ENCODE measurements around the gene GSX2.
"Not testable (repeated sequence)": the region's sequence is repeated elsewhere in the genome, so short reads cannot be mapped to it uniquely, and the experiment has no call there.

Gene GSX2

DNA sequence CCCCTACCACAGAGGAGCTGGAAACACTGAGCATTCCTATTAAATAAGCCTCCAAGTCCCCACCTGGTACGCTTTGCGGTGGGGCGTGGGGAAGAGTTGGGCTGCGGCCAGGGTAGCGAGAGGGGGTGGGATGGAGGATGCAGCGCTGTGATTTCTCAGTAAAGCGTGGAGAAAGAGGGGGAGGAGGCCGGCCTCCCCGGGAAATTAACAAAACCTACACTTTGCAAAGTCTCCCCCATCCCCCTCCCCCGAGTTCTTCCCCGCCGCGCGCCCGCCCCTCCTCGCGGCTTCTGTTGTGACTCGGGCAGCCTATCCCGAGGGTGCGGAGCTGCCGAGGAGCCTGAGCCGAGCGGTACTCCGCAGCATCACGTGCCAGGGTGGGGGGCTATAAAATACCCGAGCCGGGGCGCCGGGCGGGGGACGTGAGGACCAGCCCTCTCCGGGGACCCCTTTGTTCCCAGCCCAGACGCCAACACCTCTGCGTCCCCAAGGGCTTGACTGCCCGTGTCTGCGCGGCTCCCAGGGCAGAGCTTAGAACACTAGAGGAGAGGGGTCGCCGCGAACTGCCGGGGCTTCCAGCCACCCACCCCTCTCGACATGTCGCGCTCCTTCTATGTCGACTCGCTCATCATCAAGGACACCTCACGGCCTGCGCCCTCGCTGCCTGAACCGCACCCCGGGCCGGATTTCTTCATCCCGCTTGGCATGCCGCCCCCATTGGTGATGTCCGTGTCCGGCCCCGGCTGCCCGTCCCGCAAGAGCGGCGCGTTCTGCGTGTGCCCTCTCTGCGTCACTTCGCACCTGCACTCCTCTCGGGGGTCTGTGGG lies at the start of gene GSX2:
Gene GSX2, plus strand, starts transcription at position 416 of the 827 bp plus-strand sequence. Its CDS starts 182 bp downstream, at position 598.
- DNase-seq: no peak

DNA sequence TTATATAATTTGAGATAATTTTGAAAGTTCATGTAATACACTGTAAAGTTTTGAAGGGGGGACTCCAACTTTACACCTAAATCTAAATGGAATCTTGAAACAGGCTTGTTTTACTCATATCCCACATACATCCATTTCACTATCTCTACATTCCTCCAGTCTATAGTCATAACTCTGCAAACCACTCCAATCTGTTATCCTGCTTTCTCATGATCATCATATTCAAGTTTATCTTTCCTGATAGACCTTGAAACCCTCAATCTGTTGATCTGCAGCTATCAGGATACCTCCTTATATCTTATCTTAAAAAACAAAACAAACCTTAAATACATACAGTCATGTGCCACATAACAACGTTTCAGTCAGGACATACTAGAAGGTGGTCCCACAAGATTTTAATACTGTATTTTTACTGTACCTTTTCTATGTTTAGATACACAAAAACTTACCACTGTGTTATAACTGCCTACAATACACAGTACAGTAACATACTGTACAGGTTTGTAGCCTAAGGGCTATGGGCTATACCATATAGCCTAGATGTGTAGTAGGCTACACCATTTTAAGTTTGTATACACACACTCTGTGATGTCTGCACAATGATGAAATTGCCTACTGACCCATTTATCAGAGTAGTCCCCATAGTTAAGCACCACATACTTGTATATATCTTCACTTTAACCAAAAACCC lies 49.6 kb upstream of the GSX2 start:
- DNase-seq: no peak

DNA sequence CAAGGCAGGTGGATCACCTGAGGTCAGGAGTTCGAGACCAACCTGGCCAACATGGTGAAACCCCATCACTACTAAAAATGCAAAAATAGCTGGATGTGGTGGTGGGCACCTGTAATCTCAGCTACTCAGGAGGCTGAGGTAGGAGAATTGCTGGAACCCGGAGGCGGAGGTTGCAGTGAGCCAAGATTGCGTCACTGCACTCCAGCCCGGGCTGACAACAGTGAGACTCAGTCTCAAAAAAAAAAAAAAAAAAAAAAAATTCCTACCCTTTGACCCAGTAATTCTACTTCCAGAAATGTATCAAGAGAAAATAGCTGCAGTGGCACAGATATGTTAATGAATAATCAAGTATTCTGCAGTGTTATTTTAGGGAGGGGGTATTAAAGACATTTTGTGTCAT lies 46.6 kb upstream of the GSX2 start:
- DNase-seq: not testable (repeated sequence)

DNA sequence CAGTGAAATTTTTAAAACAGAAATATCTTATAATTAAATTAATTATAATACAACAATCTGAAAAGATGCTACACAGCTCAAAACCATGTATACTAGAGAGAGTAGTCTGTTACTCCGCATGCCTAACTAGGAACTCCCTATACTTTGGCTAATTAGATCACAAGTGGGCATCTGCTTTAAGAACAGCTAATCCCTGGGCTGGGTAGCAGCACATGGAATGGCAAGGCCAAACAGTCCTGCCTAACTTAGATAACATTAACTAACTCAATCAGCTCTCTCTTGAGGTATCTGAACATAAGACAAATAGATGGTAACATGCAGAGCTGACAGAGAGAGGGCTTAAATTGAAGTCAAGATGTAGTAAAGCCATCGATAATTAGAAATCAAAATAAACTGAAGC lies 45.5 kb upstream of the GSX2 start:
- no peak for DNase-seq

DNA sequence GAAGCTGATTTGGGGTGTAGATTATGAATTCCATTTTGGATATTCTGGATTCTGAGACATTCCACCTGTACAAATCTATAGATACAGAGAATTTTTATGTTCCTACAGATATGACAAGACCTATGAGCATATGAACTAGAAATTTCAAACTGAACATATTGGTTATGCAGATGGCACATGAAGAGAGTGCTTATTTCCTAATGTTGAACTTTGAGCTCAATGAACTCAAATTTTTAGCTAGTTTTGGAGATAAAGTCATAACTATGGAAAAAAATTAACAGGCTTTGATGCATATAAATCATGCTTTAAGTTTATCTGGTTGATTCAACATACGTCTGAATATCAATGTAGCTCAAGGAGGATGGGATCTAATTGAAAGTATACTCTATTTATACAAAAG lies 44.5 kb upstream of the GSX2 start:
- DNase-seq: no peak

DNA sequence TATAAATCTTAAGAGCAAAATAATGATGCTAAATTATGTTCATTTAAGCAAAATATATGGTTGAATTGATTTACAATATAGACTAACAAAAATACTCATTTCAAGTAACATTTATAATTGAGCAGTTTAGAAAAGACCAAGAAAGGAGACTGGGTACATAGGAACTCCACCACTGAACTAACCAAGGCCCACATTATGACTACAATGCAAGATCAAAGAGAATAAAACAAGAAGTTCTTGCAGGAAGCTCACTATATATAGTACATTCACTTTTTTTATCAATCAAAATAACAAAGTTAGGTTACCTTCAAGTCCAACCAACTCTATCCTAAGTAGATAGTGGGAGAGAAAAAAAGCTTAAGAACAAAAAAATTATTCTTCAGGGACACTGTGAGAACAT lies 43.6 kb upstream of the GSX2 start:
- DNase-seq: no peak

DNA sequence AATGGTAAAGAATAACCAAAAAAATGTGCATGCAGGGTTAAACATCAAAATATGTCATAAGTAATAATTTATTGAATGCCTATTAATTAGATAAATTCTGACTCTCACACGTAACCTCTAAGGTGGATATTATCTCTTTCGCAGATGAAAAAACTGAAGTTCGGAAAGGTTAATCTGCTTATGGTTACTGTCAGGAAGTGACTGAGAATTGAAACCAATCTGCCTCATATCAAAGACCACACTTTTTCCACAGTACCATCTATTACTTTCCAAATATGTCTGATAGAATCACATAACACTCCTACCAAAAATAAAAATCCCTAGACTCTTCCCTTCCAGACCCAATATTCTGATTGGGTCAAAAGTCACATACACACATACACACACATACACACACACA lies 41.8 kb upstream of the GSX2 start:
- DNase-seq: no peak

DNA sequence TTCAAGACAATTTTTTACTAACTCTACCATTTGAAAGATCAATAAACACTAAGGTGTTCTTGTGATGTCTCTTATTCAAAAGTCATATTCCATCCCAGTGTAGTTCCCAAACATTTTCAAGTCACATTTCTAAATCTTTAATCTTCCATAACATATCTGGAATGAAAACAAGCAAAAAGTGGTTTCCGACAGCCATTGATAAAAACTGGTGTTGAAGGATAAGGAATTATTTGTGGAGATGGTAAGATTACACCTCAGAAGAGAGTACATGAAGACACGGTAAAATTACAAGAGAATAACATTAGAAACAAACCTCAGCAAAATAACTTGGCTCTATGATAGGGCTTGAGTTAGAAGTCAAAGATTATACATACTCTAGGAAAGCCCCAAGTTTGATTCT lies 39.8 kb upstream of the GSX2 start:
- no peak for DNase-seq

DNA sequence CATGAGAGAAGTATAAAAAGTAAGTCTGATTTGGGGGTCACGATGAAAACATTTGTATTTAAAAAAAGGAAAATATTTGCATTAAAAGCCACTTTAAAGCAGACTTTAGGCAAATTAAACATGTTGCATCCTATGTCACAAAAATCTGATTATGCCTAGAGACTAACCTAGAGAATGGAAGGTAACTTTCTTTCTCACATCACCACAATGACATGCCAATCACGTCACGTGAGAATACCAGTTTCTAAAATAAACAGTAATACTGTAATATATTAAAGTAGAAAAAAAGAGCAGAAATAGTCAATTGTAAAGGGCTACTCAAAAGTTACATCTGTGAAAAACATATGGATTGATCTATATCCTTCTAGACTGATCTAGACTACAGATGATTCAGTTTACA lies 38.9 kb upstream of the GSX2 start:
- DNase-seq: no peak

DNA sequence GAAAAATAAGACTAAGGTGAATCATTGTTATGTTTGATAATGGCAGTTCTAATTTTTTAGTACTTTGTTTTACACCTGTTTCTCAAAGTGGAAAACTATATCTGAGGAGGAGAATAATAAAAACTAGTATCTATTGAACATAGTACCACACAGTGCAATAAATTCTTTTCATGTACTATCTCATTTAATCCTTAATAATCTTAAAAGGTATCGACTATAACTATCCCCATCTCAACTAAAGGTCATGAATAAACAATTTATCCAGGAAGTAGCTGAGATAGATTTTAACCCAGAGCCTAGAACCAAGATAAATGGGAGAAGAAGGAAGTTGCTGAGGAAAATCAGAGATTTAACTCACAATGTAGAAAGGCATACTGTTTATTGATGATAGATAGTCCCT lies 38.1 kb upstream of the GSX2 start:
- DNase-seq: no peak

DNA sequence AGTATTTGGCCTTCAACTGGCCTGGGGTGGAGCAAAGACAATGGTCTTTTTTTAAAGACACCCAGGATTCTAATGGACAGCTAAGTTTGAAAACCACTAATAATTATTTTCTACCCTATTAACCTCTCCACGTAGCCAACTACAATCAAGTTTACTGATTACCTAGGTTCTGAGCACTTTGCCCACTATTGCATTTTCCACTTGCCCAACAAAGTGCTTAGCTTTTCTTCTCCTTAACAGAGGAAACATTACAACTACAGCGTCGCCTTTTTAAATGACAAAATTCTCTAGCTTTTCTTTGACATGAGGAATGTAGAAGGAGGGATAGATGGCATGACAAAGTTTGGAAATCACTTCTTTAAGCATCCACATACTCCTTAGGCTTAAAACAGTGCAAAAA lies 37.6 kb upstream of the GSX2 start:
- no peak for DNase-seq

DNA sequence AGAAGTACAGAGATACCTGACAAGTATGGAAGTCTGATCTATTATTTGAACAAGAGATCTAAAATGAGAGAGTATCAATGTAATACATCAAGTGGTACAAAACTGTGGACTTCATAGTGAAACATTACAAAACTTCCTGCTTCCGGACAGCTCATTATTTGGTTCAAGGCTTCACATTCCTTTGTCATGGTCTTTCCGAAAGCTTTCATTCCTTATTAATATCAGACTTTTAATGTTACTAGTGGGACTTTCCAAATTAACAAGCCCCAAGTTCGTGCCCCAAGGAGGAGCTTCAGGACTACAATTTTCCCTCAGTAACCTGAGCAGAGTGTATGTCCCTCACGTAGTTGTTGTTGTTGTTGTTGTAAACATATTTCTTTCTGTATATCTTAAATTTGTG lies 36.7 kb upstream of the GSX2 start:
- no peak for DNase-seq

DNA sequence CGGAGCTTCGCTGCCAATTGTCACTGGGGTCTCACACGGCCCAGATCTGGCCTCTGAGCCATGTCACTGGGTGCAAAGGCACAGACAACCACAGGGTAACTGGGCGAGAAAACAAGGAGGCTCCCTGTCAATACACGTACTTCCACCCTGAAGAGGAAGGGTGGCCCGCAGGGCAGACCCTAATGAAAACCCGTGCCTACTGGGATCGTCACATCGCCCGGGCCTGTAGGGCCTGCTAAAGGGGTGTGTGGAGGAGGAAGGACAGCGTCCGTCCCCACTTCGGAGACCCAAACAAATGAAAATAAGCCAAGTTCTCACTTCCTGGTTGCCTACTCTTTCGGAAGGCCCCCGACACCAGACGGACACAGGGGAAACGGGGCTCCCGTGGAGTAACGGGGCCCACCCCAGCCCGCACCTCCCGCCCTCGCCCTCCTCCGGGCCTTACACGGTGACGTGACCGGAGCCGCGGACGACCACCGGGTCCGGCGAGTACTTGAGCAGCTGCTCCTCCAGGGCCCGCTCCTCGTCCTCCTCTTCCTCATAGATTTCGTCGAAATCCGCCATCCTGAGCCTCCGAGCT lies 36.1 kb upstream of the GSX2 start:
- peak; percentile 6 for DNase-seq

DNA sequence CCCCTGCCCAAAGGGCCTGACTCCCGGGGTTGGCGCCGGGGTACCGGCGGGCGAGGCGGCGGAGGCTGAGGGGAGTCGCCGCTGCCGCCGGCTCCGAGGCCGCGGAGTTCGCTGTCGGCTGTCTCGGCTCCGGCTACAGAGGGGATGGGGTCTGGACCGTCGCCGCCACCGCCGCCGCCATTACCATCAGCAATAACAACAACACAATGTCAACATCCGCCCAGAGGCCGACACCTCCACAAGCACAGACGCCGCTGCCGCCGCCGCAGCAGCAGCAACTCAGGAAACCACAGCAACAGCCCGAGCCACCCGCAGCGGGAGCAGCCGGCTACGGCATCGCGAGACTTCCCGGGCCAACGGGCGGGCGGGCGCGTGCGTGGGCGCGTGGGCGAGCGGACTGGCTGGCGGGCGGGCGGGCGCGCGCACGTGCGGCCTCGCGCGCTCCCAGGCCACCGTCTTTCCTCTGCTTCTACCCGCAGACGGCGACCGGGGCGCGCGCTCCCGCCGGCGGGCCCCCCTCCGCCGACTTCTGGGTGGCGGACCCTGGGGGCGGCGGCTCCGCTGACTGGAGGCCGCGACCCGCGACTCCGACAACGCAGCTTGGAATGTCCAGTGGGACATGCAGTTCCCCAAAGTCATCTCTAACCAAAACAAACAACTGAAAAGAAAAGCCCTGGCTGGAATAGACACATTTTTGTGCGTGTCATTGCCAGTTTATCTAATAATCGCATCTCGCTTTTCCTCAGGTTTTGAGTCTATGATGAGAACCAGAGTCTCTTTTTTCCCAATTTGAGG lies 35.4 kb upstream of the GSX2 start, which contains the start of gene CHIC2:
Gene CHIC2, minus strand, starts transcription at position 289 of the 795 bp plus-strand sequence. CDS start 305 bp downstream, outside the sequence.
- DNase-seq: peak; percentile 94

DNA sequence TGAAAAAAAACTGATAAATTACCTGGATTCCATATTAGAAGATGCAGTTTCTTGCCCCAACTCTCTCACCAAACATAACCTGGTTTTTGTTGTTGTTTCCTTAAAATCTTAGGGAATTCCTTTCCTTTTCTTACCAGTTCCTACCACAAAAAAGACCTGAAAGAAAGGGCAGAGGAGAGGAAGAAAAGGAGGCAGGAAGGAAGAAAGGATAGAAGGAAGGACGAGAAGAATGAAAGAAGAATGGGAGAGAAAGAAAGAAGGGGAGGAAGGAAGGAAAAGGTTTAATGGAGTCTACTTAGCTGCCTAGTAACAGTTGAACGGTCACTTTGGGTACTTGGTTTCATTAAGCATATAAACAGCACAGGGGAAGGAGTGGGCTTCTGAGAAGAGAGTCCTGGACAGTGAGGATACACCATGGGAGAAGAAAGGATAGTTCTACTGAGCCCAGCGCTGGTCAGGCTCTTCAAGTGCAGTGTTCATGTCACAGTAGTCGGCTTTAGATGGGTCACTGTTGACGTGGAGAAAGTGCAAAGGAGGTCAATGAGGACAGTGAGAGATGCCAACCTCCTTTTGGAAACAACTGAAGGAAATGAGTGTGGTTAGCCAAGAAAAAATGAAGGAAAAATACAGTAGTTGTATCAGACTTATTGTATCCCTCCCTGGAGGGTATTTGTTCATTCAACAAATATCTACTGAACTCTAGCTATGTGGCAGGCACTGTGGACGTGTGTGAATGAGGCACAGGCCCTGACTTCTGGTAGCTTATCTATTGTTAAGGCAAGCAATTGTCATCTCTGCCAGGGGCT lies 34.5 kb upstream of the GSX2 start:
- DNase-seq: no peak

DNA sequence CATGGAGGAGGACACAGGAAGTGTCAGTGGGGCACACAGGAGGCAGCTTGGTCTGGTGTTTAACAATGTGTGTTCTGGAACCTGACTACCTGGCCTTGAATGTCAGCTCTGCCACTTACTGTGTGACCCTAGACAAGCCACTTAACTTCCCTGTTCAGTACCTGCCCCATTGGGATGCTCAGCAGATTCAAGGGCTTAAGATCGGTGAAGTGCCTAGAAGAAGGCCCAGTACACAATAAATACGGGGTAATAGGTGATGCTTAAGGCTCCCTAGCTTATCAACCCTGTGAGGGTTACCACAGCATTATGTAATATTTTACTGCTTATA lies 33.9 kb upstream of the GSX2 start:
- no peak for DNase-seq

DNA sequence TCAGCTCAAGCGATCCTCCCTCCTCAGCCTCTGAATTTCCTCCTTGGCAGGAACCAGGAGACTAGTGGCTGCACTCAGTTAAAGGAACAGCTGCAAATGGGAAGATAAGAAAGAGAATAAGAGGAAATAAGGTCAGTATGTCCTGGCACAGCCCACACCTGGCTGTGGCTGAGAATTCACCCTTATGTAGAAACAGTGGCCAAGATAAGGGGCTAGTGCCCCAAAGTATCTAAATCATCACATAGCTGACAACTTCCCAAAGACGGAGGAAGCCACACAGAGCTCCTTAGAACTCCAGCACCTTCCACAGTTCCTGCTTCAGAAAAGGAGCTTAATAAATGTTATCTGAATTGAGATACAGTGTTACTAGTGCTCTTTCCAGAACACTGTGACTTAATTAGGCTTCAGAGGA lies 33.2 kb upstream of the GSX2 start:
- no peak for DNase-seq

DNA sequence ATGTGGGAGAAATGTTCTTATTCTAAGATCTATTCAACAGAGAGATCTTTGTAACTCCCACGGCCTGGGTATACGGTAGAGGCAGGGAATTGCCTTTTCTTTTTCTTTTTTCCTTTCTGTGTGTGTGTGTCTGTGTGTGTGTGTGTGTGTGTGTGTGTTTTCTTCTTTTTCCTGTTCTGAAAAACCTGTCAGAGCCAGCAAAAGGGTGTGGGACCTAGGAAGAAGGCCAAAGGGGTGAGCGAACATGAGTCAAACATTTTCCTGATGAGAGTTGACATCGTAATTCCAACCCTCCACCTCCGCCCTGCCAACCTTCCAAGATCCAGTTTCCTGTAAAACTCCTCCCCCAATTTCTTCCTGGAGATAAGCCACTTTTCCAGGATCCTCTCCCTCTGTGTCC lies 32.8 kb upstream of the GSX2 start:
- no peak for DNase-seq

DNA sequence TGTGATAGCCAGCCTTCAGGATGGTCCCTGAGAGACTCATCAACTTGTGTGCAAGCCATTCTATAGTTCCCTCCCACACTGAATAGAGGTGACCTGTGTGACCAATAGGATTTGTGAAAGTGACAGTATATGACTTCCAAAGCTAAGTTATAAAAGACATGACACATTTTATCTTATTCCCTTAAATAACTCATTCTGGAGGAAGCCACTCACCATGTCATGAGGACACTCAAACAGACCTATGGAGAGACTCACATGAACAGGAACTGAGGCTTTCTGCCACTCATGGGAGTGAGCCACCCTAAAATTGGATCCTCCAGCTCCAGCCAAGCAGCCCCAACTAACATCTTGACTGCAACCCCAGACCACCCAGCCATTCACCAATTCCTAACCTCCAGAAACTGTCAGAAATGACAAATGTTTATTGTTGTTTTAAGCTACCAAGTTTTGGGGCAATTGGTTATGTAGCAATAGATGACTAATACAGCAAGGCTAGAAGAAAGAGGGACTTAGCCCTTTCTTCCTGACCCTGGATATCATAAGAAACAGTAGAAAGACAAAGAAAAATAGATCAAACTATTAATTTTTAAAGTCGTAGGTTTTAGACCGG lies 26.6 kb upstream of the GSX2 start:
- no peak for DNase-seq

DNA sequence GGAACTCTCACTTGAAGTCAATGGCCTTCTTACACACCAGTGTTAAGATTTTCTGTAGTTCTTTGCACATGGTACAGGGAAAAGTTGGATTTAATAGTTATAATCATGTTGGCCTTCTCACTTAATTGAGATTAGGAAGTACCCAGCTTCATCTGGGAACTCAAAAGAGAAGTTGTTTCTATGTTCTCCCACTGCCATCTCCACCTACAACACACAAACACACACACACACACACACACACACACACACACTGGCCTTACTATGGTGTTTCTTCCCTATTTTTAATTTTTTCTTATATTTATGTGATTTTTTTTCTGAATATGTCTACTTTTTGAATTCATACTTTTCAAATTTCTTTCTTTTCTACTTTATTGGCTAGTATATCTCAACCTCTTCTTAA lies 25.6 kb upstream of the GSX2 start:
- DNase-seq: no peak

DNA sequence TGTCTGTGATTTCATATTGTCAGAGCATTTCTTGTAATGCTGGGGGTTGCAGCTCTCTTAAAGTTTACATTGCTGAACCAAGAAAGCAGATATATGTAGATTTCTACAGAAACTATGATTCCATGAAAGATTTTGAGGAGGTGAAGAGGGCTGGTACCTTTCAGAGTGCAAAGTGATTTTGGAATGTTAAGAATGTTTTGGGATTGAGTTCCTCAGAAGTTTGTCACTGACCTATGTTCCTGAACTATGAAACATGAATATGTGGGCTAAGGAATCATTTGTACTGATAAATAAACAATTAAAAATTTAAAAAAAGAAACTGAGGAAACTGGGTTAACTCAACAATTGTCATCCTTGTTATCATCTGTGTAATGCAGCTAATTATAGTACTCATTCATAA lies 23.3 kb upstream of the GSX2 start:
- DNase-seq: no peak

DNA sequence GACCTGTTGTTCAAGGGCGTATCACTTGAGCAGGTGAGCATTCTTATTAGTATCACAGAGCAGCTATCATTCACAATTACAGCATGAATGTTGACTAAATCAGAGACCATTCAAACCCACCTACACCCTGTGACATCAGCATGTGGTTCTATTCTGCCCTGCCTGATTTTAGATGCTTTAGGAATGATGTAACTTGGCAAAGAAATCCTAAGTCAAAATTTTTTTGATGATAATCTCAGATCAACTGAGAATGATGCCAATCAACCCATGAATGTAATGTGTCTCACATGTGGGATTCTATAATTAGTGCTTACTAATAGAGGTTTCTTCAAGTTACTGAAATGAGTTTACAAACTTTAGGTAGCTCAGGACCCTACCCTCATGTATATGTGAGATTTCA lies 22.2 kb upstream of the GSX2 start:
- no peak for DNase-seq
